SK-MEL-5 (cell line): Measurements from ENCODE around the gene HSPA1B. TPM values are rescaled to one million over a fixed set of nuclear protein-coding genes. Genes with fewer than 3 reads are reported as not detected.
"Not testable (repeated sequence)": the region's sequence is repeated elsewhere in the genome, so short reads cannot be mapped to it uniquely, and the experiment has no call there.

Source experiments
- DNase-seq: peaks from one replicate; pipeline ENCODE4 v3.0.0-alpha.2; 2016; ENCODE audit warnings: low read depth, low spot score
- in situ Hi-C: cut with HindIII; loops from 2 replicates; pipeline ENCODE4 v1.10.0; 2016; ENCODE audit warnings: low sequenced_read_pairs, high pct_unique_total_duplicates, low pct_unique_long_range_greater_than_20kb
- polyA plus RNA-seq, 2 experiments: library from polyadenylated mRNA; depleted of rRNA; stranded (reverse); fragments of >200 nt; gene quantifications; 2 replicates each; pipeline ENCODE4 v1.2.3, GENCODE V29; 2015
- total RNA-seq: library from RNA; depleted of rRNA; stranded (reverse); fragments of >200 nt; shearing (Covaris generic); gene quantifications from 2 replicates; pipeline ENCODE4 v1.2.3, GENCODE V29; 2014; rRNA removed

HSPA1B gene
- total RNA-seq = 104 TPM in 2 replicates
- polyA plus RNA-seq (2015; cell fraction: cytosol; rRNA removed) = 127 and 135 TPM in 2 replicates
- polyA plus RNA-seq (2015; cell fraction: nucleus; rRNA removed) = 30.9 and 34.3 TPM in 2 replicates

DNA sequence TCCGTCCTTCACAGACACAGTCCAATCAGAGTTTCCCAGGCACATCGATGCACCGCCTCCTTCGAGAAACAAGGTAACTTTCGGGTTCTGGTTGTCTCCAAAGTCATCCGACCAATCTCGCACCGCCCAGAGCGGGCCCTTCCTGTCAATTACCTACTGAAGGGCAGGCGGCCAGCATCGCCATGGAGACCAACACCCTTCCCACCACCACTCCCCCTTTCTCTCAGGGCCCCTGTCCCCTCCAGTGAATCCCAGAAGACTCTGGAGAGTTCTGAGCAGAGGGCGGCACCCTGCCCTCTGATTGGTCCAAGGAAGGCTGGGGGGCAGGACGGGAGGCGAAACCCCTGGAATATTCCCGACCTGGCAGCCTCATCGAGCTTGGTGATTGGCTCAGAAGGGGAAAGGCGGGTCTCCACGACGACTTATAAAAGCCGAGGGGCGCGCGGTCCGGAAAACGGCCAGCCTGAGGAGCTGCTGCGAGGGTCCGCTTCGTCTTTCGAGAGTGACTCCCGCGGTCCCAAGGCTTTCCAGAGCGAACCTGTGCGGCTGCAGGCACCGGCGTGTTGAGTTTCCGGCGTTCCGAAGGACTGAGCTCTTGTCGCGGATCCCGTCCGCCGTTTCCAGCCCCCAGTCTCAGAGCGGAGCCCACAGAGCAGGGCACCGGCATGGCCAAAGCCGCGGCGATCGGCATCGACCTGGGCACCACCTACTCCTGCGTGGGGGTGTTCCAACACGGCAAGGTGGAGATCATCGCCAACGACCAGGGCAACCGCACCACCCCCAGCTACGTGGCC is at the start of gene HSPA1B:
TSS of gene HSPA1B (plus strand) at position 453 of the 794 bp plus-strand sequence. CDS start at position 666, 213 bp downstream.
- peak; percentile 100 for DNase-seq
- in situ Hi-C loops = no loop called here

DNA sequence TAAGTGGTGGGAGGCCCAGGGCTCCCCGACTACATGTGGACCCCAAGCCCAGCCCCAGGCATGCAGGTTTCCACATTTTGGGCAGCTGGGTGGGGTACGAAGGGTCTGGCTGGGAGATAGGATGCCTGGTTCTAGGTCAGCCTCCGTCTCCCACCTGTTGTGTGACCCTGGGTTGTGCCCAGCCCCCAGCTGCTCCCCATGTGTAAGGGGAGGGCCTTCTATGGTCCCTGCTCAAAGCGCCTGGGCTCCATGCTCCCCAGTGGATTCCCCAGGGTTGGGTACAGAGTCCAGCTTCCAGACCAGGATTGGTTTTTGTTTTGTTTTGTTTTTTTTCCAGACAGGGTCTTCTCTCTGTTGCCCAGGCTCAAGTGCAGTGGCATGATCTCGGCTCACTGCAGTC is 49.3 kb upstream of the HSPA1B start:
- in situ Hi-C loops = no loop called here

DNA sequence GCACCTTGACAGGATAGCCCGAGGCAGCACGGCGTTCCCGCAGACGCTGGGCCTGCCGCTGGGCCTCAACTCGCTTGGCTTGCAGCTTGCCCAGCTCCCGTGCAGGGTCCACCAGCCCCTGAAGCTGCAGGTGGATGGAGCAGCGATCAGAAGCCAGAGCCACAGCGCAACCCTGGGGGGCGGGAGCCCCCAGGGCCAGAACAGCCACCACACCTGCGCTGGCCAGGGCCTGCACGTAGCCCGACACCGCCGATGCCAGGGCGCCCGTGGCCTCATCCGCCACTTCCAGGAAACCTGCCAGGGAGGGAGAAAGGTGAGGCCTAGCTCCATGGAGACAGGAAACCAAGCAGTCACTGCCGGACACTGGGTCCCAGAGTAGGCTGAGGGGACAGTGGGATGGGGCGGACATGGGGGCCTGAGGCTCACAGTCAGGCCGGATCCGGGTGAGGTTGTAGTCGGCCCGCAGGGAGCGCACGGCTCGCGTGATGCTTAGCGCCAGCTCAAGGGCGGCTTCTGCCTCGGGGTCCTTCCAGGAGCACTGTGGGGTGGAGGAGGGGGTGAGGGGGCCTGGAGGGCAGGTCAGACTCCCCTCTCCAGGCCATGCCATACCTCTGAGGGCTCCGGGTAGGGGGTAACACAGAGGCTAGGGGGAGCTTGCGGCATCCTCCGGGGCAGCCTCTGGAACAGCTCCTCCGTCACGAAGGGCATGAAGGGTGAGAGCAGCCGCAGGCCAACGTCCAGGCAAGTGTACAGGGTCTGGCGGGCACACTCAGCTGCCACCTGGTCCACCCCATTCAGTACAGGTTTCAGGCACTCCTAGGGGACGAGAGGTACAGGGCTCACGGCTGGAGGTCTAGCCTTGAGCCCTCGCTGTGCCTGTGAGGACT is 48.3 kb upstream of the HSPA1B start:
- DNase-seq = no peak
- in situ Hi-C loops = no loop called here

More for the DNA sequence above, 49.3 kb upstream of the HSPA1B start:
- DNase-seq = no peak

DNA sequence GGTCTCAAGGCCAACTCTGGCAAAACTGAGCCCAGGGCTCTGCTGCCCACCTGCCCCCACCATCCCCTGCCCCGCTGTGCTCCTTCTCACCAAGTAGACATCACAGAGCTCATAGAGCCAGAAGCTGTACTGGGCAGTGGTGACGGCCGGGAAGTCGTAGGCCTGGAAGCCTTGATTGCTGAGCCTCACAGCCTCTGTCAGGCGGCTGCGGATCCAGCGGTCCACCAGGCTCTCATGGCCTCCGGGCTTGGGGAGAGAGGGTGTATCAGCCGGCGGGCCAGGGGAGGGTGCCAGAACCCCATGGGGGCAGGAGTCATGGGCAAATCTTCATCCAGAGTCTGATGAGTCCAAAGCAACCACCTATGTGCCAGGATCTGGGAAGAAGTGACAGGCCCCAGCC is 47.6 kb upstream of the HSPA1B start:
- DNase-seq = no peak
- in situ Hi-C loops = no loop called here

DNA sequence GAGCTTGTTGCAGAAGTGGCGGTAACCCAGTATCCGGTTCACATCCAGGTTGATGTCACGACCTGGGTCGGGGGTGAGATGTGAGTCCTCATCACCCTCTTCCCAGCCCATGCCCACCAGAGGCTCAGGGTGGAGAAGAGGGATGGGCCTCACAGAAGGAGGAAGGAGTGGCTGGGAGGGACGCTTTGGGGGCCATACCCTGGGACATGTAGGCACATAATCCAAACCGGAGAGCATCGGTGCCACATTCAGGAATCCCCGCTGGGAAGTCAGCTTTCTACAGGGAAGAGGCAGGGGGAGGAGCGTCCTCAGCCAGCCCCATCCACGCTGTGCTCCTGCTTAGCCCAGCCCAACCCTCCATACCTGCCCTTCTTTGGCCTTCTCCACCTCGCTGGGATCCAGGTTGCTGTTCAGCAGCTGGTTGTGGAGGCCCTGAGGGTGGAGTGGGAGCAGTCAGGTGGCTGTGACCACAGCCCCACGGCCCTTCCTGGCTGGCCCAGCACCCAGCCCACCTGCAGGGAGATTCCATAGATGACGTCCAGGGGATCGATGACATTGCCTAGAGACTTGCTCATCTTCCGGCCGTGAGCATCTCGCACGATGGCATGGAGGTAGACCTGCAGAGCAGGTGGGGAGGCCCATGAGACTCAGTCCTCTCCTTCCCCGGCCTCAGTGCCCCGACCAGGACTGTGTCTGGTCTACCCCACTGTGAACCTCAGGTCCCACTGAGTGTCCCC is 46.9 kb upstream of the HSPA1B start:
- in situ Hi-C loops = no loop called here

DNA sequence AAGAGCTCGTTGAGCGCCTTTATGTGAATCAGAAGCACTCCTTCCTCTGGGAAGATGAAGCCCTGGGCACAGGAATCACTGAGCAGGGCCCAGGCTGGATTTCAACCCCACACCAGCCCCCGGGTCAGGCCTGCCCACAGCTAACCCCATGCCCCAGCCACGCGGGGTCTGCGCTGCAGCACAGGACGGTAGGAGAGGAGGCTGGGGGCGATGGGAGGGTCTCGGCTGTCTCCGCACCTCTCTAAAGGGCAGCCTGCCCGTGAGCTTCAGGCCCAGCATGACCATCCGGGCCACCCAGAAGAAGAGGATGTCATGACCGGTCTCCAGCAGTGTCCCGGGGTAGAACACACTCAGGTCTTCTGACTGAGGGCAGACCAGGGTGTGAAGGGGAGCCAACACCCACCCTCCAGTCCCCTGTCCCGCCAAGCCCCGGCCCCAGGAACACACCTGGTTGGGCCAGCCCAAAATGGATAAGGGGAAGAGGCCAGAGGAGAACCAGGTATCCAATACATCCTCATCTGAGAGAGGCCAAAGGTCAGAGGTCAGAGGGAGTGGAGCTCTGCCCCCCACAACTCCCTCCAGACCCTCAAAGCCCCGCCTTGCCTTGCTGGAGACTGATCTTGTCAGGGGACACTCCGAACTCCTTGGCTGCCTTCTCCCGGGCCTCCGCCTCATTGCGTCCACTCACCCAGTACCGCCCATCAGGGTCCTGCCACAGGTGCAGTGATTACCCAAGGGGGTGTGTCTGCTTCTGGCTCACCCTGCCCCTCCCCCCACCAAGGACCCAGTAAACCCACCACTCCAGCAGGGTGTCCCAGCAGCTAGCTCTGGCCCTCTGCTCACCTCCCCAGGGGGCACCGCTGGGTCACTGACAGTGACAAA is 46.1 kb upstream of the HSPA1B start:
- DNase-seq = no peak
- in situ Hi-C loops = no loop called here

More for the DNA sequence above, 46.9 kb upstream of the HSPA1B start:
- no peak for DNase-seq

DNA sequence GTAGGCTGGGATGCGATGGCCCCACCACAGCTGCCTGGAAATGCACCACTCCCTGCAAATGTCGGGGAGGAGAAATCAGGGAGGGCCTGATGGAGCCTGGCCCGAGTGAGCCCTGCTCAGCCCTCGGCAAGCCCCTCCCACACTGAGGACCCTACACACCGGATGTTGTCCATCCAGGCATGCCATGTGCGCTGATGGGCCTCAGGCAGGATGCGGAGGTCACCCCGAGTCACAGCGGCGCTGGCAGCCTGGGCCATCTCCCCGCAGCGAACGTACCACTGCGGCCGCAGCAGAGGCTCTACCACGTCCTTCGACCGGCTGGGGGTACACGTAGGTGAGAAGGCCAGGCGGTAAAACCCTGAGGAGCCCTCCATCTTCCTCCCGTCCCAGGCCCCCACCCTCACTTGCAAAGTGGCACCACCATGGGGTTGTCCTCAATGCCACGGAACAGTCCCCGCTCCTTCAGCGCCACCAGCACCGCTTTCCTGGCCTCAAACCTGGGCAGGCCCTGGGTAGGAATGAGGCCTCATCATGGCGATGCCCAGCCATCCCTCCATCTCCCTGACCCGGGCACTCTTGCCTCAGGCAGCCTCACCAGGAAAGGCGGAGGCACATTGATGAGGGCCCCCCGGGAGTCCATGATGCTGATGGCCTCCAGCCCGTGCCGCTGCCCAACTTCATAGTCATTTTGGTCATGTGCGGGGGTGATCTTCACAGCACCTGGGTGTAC is 45.2 kb upstream of the HSPA1B start:
- no peak for DNase-seq
- in situ Hi-C loops = no loop called here

DNA sequence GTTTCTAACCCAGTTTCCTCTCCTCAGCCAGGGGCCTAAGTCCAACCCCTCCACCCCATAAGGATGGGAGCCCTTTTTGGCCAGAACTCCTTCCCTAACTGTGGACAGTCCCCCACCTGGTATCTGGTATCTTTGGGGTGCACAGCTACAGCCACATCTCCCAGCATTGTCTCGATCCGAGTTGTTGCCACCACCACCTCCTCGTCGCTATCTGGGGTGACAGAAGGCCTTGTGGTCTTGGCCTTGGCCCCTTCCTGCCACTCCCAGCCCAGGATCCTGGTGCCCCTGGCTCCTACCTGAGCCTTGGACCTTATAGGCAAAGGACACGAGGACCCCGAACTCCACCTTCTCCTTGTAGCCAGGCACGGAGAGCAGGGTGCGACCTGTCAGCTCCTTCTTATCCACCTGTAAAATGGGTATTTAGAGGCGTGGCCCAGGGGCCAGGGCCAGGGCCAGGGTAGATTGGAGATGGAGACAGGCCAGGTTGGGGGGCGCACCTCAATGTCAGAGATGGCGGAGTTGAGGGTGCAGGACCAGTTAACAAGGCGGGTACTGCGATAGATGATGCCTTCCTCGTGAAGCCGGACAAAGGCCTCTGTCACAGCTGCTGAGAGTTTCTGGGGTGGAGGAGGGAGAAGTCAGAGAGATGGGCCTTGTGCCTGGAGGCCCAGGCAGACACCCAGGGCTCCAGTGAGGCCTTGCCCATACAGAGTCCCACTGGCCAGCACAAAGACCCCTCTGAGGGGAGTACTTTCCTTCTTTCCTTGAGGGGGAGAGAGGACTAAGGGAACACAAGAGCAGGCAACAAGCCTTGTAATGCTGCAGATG is 43.2 kb upstream of the HSPA1B start:
- DNase-seq = no peak
- in situ Hi-C loops = no loop called here

DNA sequence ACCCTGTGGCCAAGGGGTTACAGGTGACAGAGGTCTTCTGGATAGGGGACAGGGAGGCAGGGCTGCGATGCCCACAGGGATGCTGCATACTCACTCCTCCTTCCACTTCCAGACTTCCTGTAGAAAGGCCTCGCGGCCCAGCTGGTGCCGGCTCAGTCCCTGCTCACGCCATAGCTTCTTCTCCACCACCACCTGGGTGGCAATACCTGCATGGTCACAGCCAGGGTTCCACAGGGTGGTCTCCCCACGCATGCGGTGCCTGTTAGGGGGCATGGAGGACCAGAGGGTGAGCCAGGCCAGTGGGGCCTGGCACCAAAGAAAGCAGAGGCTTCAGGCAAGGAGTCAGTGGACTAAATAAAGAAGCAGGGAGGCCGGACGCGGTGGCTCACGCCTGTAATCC is 42.1 kb upstream of the HSPA1B start:
- in situ Hi-C loops = no loop called here
- no peak for DNase-seq

DNA sequence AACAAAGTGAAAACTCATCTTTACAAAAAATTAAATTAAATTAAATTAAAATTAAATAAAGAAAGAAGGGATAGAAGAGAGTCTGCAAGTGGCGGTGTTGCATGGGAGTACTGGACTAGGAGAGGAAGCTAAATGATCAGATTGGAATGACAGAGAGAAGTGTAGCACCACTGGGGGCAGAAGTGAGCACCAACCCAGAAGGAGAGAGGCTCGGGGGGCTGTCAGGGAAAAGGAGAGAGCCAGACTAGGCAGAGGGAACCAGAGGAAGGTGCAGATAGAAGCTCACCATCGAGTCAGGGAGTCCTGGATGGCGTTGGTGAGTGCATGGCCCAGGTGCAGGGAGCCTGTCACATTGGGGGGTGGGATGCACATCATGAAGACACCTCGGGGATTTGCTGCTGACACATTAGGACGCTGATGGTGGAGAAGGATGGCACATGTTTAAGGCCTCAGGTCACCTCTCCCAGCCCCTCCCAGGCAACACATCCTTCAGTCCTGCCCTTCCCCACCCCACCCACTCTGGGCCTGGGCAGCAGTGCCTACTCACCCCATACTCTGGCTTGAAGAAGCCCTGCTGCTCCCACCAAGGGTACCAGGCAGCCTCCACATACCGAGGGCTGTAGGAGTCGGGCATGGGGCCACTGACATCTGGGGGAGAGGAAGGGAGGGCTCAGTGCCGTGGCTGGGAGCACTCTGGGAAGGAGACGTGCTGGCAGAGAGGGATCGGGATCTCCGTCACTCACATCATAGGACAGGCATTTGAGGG is 36.0 kb upstream of the HSPA1B start:
- in situ Hi-C loops = no loop called here
- peak; percentile 69 for DNase-seq

DNA sequence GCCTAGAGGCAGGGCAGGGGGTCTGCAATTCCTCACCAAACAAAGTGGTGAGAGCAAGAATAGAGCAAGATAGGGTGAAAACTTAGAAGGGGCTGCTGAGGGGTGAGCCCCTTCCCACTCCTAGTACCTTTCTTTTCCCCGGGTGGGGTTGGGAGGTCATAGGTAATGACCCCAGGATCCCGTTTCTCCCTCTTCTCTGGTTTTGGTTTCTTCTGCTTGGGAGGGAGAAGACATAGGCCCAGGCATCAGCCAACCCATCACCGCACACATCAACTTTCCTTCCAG is 35.5 kb upstream of the HSPA1B start:
- in situ Hi-C loops = no loop called here
- DNase-seq = no peak

DNA sequence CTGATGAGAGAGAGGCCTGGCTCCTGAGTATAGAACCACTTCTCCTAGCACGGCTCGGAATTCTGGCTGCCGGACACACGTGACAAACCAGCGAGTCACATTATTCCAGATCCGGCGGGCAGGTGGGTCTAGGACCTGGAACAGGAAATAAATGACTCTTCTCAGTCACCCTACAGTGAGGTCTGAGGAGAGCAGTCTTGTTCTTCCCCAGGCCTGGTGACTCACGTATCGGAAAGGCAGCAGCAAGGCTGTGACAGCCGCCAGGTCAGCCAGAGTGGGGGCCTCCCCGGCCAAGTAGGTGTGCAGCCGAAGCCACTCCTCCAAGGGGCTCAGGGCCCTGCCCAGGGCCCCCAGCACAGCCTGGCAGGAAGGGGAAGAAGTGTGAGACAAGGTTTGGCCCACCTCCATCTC is 34.8 kb upstream of the HSPA1B start:
- DNase-seq = no peak
- in situ Hi-C loops = no loop called here

DNA sequence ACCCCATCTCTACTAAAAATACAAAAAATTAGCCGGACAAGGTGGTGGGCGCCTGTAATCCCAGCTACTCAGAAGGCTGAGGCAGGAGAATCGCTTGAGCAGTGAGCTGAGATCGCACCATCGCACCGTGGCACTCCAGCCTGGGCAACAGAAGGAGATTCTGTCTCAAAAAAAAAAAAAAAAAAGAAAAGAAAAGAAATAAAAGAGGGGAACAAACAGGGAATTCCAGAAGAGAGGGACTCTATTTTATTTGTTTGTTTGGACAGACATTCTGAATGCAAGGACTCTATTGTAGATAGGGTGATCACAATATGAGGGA is 33.7 kb upstream of the HSPA1B start:
- DNase-seq, in situ Hi-C loops: not testable (repeated sequence)

DNA sequence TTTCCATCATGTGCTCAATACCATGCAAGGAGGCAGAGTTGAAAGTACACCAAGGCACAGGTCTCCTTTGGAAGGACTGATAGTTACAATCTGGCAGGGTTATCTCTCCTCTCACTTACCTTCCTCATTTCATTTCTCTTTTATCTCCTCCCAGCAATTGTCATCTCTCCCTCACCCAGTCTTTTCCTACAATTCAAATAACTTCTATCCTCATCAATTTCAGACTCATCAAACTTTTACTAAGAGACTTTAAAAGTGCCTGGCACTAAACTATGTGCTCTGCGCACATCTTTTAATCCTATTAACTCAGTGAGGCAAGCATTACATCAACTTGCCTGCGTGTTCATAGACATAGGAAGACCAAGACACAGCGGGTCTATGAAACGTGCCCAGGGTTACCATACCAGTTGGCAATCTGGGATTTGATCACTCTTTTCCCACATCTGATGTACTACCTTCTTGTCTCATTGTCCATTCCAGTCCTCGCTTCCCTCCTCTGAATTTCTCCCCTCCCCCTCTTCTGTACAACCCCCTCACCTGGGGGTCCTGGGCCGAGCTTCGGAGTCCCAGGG is 33.2 kb upstream of the HSPA1B start:
- in situ Hi-C loops = no loop called here
- no peak for DNase-seq
